Measurements from ENCODE around the gene IL20RA. TPM values are rescaled to one million over a fixed set of nuclear protein-coding genes. Genes with fewer than 3 reads are reported as not detected.

Gene IL20RA
- total and polyA plus RNA-seq, 2 of the 8 experiments (the other 6 are each of a cell fraction or from before 2014, with no cell fraction given), result 1.3 to 1.7 TPM

DNA sequence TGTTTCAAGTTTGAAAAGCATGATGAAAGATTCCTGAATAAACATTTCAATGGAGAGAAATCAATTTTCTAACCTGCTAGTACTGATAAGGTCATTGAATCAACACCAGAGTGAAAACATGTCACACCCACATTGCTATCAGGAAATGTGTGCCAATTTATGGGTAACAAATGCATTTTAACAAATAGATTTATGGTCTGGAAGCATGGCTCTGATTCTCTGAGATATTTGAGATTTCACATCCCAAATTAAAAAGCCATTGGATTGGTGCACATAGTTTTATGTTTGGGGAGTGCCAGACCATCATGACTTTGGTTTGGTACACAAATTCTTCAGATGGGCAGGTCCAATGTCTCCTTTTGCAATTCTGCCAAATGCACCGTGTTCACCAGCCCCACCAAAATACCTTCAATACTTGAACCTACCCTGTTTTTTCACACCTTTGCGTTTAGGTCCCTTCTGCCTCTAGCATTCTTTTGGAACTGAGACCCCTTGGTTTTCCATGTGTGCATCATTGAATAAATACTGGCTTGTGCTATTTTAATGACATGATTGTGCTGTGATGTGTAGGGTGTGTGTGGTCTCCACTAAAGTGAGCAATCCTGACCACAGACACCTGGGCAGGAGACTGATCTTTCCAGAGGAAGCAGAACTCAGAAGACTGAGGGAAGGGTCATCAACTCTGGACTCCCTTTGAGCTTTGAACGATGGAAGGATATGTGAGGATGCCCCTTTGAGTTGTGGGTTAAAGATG is 20.4 kb downstream of the IL20RA start:
- Histone ChIP-seq H3K14ac (ENCODE audit: insufficient read length) (no peak overlapping the region), H2BK12ac (ENCODE audit: low read depth, low read length) (no peak overlapping the region), H3K79me2 (ENCODE audit: control insufficient read depth in 1 of 2, insufficient read depth in 2 of 2, low read length in 2 of 2) (no peaks in the 10 kb centered on the region; a peak in 1 of 4 replicates), H2BK120ac (replicated peaks; ENCODE audit: low read depth, low read length) (no peak overlapping the region), H2BK20ac (ENCODE audit: low read length) (no peak overlapping the region), H3K4ac (replicated peaks; ENCODE audit: insufficient read length, low read depth, low read length) (no peak overlapping the region), H4K5ac (ENCODE audit: insufficient read length, low read depth, low read length) (no peak overlapping the region), H2BK5ac (ENCODE audit: low read depth, low read length) (no peak overlapping the region), H3K27me3 (replicated peaks in 1 of 4; ENCODE audit: control insufficient read depth in 3 of 4, extremely low read depth in 1 of 4, insufficient read depth in 3 of 4, low read length in 3 of 4) (no peaks in the 10 kb centered on the region), H3K27ac (ENCODE audit: low read depth, low read length) (no peak overlapping the region), H3K9ac (replicated peaks in 1 of 4; ENCODE audit: extremely low read depth in 1 of 4, low read depth in 3 of 4, low read length in 3 of 4) (no peak overlapping the region), H3K23me2 (ENCODE audit: low read depth, low read length) (no peaks in the 10 kb centered on the region), H2BK15ac (ENCODE audit: low read length) (no peak overlapping the region), H3K9me3 (ENCODE audit: insufficient read depth in 2 of 2, low read depth in 1 of 2, low read length in 1 of 2) (peaks cover 0 to 6% of the 10 kb centered on the region in 2 experiments; a peak in 1 of 4 replicates), H2AFZ (ENCODE audit: low read length) (no peak overlapping the region), H3K23ac (ENCODE audit: insufficient read length) (no peak overlapping the region), H3K36me3 (ENCODE audit: control insufficient read depth in 2 of 4, insufficient read depth in 4 of 4, low read length in 3 of 4) (no peaks in the 10 kb centered on the region), H4K8ac (ENCODE audit: extremely low read depth, insufficient read depth, low read length) (no peak overlapping the region), H4K91ac (replicated peaks; ENCODE audit: insufficient read length, low read length) (no peak overlapping the region), H2AK5ac (ENCODE audit: low read depth, low read length) (no peak overlapping the region), H3K4me2 (ENCODE audit: insufficient read depth in 1 of 2, low read depth in 2 of 2, low read length in 2 of 2) (no peak overlapping the region), H3K4me3 (ENCODE audit: extremely low read depth in 1 of 4, insufficient read depth in 2 of 4, low read depth in 3 of 4, low read length in 4 of 4) (no peak overlapping the region), H3K56ac (replicated peaks; ENCODE audit: insufficient read length, low read depth, low read length) (no peak overlapping the region), H3K18ac (ENCODE audit: extremely low read depth, low read length) (no peak overlapping the region), H4K20me1 (replicated peaks in 1 of 2; ENCODE audit: control insufficient read depth in 1 of 2, insufficient read depth in 2 of 2, low read length in 2 of 2) (no peaks in the 10 kb centered on the region), H3K4me1 (replicated peaks in 1 of 4; ENCODE audit: control insufficient read depth in 3 of 4, insufficient read depth in 4 of 4, low read length in 3 of 4) (no peaks in the 10 kb centered on the region), H3K79me1 (ENCODE audit: low read depth, low read length) (no peaks in the 10 kb centered on the region)
- TF ChIP-seq KDM1A (IDR thresholded peaks at IDR 0.05; ENCODE audit: borderline replicate concordance, low read length) (no peak), SUZ12 (IDR thresholded peaks at IDR 0.05; ENCODE audit: low read length) (no peak), JUND (IDR thresholded peaks at IDR 0.05; ENCODE audit: low read length) (no peak), CEBPB (IDR thresholded peaks at IDR 0.05; ENCODE audit: low read depth, low read length) (no peak), SIN3A (conservative IDR thresholded peaks at IDR 0.05 in 1 of 2, IDR thresholded peaks at IDR 0.05 in 1 of 2; ENCODE audit: low read depth in 1 of 2, low read length in 2 of 2) (no peak), TAF1 (IDR thresholded peaks at IDR 0.05; ENCODE audit: low read depth, low read length) (no peak), NANOG (IDR thresholded peaks at IDR 0.05; ENCODE audit: insufficient read depth, low read depth, low read length, poor library complexity, severe bottlenecking) (no peak), ZNF274 (IDR thresholded peaks at IDR 0.05; ENCODE audit: borderline replicate concordance, extremely low read depth, low read length) (no peak), RNF2 (IDR thresholded peaks at IDR 0.05; ENCODE audit: borderline replicate concordance, low read depth, low read length, missing control alignments, poor library complexity, severe bottlenecking) (no peak), PHF8 (conservative IDR thresholded peaks at IDR 0.05; ENCODE audit: low read depth, low read length) (no peak)
- 93% methylated on average over 3 of the region's 3 CpGs; no CpG with 5 or more reads in 1 of the 2 experiments for WGBS, 2 experiments (ENCODE audit: extremely low coverage in 1 of 2, insufficient coverage in 1 of 2, insufficient read length in 1 of 2, insufficient replicate concordance in 2 of 2, low coverage in 1 of 2, low lambda C conversion rate in 2 of 2, missing lambda C conversion rate in 1 of 2)
- DNase-seq (ENCODE audit: low read depth in 1 of 2, low spot score in 2 of 2) (no peak), FAIRE-seq (no peak)
- CTCF ChIA-PET (ENCODE audit: partially characterized antibody), result interaction anchor here (1.0 kb wide), 1 partner anchor 10 kb away, joined by 4 read pairs; no protein-coding TSS in a partner anchor
- POLR2A ChIA-PET (ENCODE audit: partially characterized antibody), result no interaction called here
